HEK293T (cell line): ENCODE data around the gene CCDC33.

ENCODE experiments used
- ARNT ChIP-seq: fragments of 450-650 bp; IDR thresholded peaks from 2 replicates; pipeline ENCODE4 v1.6.1; 2017; ENCODE audit warnings: mild to moderate bottlenecking
- BHLHE40 ChIP-seq: fragments of 450-650 bp; IDR thresholded peaks from 2 replicates; pipeline ENCODE4 v1.6.1; 2016; ENCODE audit warnings: mild to moderate bottlenecking, moderate library complexity, borderline replicate concordance
- CTBP1 ChIP-seq: fragments of 450-650 bp; IDR thresholded peaks from 2 replicates; pipeline ENCODE4 v1.6.1; 2016; ENCODE audit warnings: borderline replicate concordance
- ELF4 ChIP-seq: fragments of 450-650 bp; IDR thresholded peaks from 2 replicates; pipeline ENCODE4 v1.6.1; 2017; ENCODE audit warnings: antibody characterized with exemption
- FOXA1 ChIP-seq: fragments of 450-650 bp; IDR thresholded peaks from 2 replicates; pipeline ENCODE4 v1.6.1; 2016; ENCODE audit warnings: mild to moderate bottlenecking
- FOXK2 ChIP-seq: fragments of 450-650 bp; IDR thresholded peaks from 2 replicates; pipeline ENCODE4 v1.6.1; 2016; ENCODE audit warnings: mild to moderate bottlenecking
- FOXM1 ChIP-seq: fragments of 450-650 bp; IDR thresholded peaks from 2 replicates; pipeline ENCODE4 v1.6.1; 2017; ENCODE audit warnings: mild to moderate bottlenecking, borderline replicate concordance
- HDGF ChIP-seq: fragments of 450-650 bp; IDR thresholded peaks from 2 replicates; pipeline ENCODE4 v1.6.1; 2017; ENCODE audit warnings: antibody characterized with exemption, borderline replicate concordance
- NFRKB ChIP-seq: fragments of 450-650 bp; IDR thresholded peaks from 2 replicates; pipeline ENCODE4 v1.6.1; 2016; ENCODE audit warnings: mild to moderate bottlenecking, moderate library complexity
- PKNOX1 ChIP-seq: fragments of 450-650 bp; IDR thresholded peaks from 2 replicates; pipeline ENCODE4 v1.6.1; 2016
- SUZ12 ChIP-seq: fragments of 450-650 bp; IDR thresholded peaks from 2 replicates; pipeline ENCODE4 v1.6.1; 2016; ENCODE audit warnings: mild to moderate bottlenecking
- TARDBP ChIP-seq: fragments of 450-650 bp; IDR thresholded peaks from 2 replicates; pipeline ENCODE4 v1.6.1; 2016
- ZNF384 ChIP-seq: fragments of 450-650 bp; IDR thresholded peaks from 2 replicates; pipeline ENCODE4 v1.6.1; 2016

DNA sequence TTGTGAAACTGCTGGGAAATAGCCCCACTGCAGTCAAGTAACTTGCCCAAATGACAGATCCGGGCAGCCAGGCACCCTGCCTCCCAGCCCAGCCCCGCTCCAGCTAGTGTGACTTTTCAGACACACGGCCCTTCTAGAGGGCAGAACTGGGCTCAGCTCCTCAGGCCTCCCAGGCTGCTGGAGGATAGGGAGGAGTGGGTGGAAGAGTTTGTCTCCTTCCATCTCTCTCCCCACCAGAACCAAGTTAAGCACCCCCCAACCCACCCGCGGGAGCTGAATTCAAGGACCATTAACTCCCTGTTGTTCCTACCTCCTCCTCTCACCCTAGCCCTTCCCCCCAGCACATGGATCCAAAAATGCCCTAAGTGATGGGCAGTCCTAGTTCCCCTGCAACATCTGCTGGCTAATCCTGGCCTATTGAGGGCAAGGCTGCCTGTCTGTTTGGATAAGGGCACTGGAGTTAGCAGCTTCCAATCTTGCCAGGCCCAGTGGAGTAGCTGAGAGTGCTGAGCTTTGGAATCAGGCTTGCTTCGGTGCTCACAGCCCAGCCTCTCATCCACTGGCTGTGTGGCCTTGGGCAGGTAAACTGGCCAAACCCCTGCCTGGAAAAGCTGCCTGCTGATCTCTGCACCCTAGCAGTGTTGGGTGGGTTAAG, 3.1 kb downstream of the CCDC33 start:
- no peak for TF ChIP-seq BHLHE40
- TF ChIP-seq NFRKB = no peak
- no peak for TF ChIP-seq FOXA1
- TF ChIP-seq CTBP1 = no peak
- no peak for TF ChIP-seq ZNF384
- TF ChIP-seq ARNT = no peak
- no peak for TF ChIP-seq HDGF
- no peak for TF ChIP-seq FOXK2
- TF ChIP-seq FOXM1 = no peak
- TF ChIP-seq ELF4 = no peak
- no peak for TF ChIP-seq SUZ12
- no peak for TF ChIP-seq TARDBP
- TF ChIP-seq PKNOX1 = no peak
